ENCODE data around the gene ARHGAP8.
"Not testable (repeated sequence)": the region's sequence is repeated elsewhere in the genome, so short reads cannot be mapped to it uniquely, and the experiment has no call there.

The ARHGAP8 gene

DNA sequence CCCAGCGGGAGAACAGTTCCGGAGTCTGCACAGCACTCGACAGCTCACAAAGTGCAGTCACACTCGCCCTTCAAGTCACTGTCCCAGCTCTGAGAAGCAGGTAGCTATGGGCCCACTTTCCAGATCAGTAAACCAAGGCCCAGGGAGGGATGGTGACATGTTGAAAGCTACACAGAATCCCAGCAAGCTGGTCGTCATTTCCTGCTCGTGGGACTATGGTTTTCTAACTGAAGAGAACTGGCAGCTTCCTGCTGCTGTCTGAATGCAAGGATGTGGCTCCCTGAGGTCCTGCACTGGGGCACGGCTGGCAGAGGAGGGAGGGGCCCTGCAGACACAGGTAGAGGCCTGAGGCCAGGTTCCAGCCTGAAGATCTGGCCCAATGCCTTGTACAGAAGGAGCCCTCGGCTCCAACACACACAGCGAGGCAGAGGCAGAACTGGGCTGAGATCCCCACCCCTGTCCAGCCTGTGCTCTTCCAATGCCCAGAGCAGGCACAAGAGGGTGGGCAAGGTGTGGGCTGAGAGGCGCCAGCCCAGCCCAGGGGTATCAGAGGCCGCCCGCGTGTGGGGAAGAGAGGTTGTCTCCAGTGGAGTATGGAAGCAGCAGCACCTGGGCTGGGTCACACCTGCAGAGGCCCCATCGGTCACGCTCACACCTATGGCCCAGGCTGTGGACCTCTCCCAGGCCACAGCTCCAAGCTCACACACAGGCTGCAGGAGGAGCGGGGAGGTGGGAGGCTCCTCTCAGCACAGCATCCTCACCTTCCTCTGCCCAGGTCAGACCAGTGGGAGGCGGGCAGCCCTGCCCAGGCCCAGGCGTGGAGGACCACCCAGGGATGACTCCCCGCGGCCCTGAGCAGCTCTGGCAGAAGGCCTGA is 138.3 kb downstream of the ARHGAP8 start:
- no peak for DNase-seq

- DNase-seq: no peak
These were observed 138.9 kb downstream of the ARHGAP8 start for GRCh38 chr22:44891293-44891747.

DNA sequence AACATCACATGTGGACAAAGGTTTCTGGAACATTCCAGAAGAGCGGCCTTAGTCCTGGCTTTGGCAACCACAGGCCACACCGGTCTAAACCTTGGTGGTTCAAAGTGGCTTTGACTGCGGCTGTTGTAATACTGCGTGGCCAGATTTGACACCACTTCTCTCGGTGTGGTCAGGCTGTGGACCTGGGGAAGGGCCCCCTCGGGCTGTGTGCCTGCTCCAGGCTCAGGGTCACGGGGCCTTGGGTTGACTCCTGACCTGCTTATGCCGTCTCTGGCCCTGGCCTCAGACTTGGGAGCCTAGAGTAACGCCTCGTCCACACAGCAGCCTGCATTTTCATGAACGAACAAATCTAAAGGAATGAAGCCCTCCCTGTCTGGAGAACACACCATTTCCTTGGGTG is 139.4 kb downstream of the ARHGAP8 start:
- no peak for DNase-seq

DNA sequence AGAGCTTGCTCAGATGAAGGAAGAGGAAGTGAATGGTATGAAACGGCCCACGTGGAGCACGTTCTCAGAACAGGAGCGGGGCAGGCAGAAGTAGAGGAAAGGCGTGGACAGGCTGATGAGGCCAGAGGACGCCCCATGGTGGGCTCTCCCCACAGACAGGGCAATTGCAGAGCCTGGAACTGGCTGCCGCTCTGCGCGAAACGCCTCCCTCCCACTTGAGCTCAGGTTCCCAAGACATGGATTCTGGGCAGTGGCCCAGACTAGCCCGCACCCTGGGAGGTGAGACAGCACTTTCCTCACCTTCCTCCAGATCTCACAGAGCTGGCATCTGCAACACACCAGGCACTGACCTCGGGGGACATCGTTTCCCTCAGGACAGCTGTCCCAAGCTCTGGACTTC is 139.9 kb downstream of the ARHGAP8 start:
- DNase-seq: no peak

DNA sequence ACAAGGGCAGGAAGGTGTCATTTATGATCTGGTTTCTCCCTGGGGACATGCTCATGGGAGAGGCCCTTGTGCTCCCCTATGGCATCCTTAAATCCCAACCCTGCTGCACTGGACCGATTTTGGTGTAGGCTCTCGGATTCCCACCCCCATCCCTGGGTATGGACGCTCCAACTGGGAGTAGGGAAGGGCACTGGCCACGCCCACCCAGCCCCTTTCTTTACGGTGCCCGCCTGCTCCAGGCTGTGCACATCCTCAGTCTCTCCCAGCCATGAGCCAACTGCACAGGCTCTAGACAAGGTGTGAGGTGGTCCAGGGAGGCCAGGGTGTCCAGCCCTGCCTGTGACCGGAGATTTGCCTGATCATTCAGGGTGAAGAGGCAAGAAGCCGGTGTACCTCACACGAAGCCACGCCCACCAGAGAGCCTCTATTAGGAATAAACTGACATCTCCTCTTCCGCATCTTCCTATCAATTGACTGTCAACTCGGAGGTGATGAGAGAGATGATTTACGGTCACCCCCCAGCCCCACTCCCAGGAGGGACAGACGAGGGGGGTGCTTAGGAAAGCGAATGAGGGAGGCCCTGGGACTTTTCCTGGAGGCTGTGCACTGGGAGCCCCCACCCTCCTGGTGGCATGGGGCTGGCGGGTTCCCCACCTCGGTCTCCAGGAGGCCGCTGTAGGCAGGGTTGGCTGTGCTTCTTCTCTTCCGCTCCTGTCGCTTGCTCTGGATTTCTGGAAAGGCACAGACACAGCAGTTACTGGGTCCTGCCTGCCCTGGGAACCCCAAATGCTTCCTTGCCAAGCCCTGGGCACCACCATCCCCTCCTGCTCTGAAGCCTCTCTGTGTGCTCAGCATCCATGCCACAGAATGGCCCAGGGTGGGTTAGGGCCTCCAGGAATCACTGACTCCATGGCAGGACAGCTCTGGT is 140.7 kb downstream of the ARHGAP8 start:
- DNase-seq: no peak

DNA sequence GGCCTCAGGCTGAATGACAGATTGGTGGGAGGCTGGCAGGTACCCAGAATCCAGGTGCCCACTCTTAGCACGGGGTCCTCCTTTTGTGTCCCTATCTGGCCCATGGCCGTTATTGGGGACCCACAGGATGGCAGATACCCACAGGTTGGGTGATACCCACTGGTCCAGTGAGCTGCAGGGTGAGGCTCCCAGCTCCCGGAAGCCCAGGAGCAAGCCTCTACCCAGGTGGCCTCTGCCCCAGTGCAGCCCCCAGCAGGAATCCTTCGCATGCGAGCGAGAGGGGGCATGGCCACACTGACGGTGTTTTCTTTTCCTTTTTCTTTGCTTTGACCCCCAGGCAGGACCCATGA is 141.3 kb downstream of the ARHGAP8 start:
- DNase-seq: no peak

- no peak for DNase-seq
These were observed 141.9 kb downstream of the ARHGAP8 start for GRCh38 chr22:44894321-44894720.

- no peak for DNase-seq
These were observed 142.4 kb downstream of the ARHGAP8 start for GRCh38 chr22:44894782-44895181.

DNA sequence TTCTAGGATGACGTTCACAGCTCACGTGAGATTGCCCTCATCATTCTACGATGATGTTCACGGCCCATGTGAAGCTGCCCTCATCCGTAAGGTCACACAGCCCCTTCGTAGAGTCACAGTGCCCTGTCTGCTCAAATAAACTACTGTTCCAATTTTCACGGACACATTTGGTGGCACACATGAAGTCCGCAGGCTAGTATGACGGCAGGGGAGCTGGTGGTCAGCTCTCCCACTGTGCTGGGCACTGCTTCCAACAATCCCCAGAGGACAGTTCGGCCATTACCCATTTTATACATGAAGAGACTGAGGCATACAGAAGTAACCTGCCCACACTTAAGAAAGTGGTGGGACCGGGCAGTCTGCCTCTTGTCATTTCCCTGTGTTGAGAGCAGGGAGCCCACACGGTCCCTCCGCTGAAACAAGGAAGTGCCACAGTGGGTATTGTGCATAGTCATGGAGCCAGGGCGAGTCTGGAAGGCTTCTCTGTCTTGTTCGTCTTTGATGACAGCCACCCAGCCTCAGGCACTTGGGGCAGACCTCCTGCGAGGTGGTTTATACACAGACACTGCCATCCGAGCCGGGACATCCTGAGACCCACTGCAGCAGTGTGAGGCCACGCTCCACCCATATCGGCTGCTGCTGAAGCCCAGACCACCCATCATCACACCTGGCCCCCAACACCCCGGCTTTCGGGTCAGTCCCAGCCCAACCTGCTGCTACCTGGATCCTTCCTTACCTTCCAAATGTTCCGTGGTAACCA is 143.1 kb downstream of the ARHGAP8 start:
- no peak for DNase-seq

- DNase-seq: no peak
These were observed 145.9 kb downstream of the ARHGAP8 start for GRCh38 chr22:44898236-44898635.

GRCh38 chr22:44901301-44901700 is 148.9 kb downstream of the ARHGAP8 start:
- no peak for DNase-seq

DNA sequence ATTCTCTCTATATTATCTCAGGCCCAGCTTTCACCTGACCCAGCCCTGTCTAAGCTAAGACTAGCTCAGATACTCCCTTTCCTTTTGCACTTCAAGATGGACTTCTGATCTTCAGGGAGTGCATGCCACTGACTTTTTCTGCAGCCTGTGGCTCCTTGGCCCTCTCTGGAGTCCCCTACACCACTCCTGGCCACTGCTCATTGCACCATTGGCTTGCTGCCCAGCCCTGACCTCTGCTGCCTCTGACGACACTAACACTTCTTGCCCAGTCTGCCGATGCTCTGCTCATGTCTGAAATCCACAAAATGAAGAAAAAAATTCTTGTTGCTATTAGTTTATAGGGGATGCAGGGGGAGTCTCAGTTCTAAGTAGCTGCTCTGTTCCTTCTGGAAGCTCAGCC is 150.8 kb downstream of the ARHGAP8 start:
- not testable (repeated sequence) for DNase-seq

- DNase-seq: not testable (repeated sequence)
These were observed 152.2 kb downstream of the ARHGAP8 start for GRCh38 chr22:44904492-44905152.

DNA sequence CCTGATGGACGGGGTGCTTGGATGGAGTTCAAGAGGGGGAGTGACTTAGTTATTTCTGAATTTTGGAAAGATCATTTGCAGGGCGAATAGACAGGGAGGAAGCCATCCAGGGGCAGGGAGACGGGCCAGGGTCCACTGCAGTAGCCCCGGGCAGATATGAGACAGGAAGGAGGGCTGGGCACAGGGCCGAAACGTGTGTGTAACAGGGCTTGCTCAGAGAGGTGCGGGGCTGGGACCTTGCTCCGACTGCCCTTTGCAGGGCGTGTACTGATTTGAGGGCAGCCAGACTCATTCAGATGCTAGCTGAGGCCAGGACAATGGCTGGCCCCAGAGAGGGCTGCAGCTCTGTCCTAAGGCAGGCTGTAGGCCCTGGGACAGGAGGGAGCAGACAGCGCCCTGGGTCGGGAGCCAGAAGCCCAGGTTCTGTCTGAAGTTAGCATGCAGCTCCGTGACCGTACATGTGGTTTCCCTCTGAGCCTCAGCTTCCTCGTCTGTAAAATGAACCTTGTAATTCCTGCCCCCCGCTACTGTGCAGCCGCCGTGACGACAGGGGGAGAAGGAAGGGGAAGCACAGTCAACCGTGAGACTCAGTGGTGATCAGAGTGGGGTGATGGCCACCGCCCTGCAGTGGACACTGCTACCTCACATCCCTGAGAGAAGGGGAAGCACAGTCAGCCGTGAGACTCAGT is 154.0 kb downstream of the ARHGAP8 start:
- no peak for DNase-seq

- DNase-seq: no peak
These were observed 154.7 kb downstream of the ARHGAP8 start for GRCh38 chr22:44906999-44907644.

- no peak for DNase-seq
These were observed 155.7 kb downstream of the ARHGAP8 start for GRCh38 chr22:44907765-44908737.

- no peak for DNase-seq
These were observed 156.9 kb downstream of the ARHGAP8 start for GRCh38 chr22:44909241-44909640.
